Right cardiac atrium (tissue), 5 donors: ENCODE data around the gene SORCS3. TPM values are rescaled to one million over a fixed set of nuclear protein-coding genes. Genes with fewer than 3 reads are reported as not detected.

Source experiments
- ATAC-seq, 2 donors: fragments of 200-7000 bp; cut with Tn5 transposase; one replicate each; pipeline versions ENCODE4 v1.8.0 to v1.9.1; 2020; ENCODE audit warnings: moderate library complexity in 2 of 2, mild to moderate bottlenecking in 1 of 2
- DNase-seq, 3 donors: peaks; one replicate each; pipeline ENCODE4 v3.0.0-alpha.2; 2020
- H3K27ac ChIP-seq: one replicate; pipeline ENCODE4 v1.5.1; 2013; ENCODE audit warnings: mild to moderate bottlenecking, low read length, control low read depth, moderate library complexity
- H3K27me3 ChIP-seq: one replicate; pipeline ENCODE4 v1.6.1; 2013; ENCODE audit not compliant: control insufficient read depth, insufficient read depth
- H3K4me1 ChIP-seq: one replicate; pipeline ENCODE4 v1.6.1; 2013; ENCODE audit warnings: low read length; ENCODE audit not compliant: control insufficient read depth, insufficient read depth
- H3K4me3 ChIP-seq: one replicate; pipeline ENCODE4 v1.5.1; 2013; ENCODE audit warnings: low read length, control low read depth
- H3K9me3 ChIP-seq: one replicate; pipeline ENCODE4 v1.6.1; 2013; ENCODE audit warnings: low read length; ENCODE audit not compliant: control insufficient read depth
- WGBS: extraction: QIAGEN DNeasy Blood & Tissue Kit; methylation state at CpG from one replicate; pipeline ENCODE4 v1.1.7; 2013; 5-methylcytosine and 5-hydroxymethylcytosine counted together
- intact Hi-C, 4 donors: fragments of 100-400 bp; cut with DNase I; formaldehyde crosslinking; loops; one replicate each; pipeline versions ENCODE4 v1.11.0 to v1.14.0; 2022 to 2023
- polyA plus RNA-seq: library from polyadenylated mRNA; stranded (reverse); fragments of 200-250 nt; gene quantifications from one replicate; pipeline ENCODE4 v1.2.3, GENCODE V29; 2013
- total RNA-seq, 4 donors: library from RNA; stranded (reverse); fragmentation: NEBNext Ultra II Directional; extraction: Animal tissue kit (Norgen Biotek cat#: 25700); gene quantifications; one replicate each; pipeline ENCODE4 v1.2.1, GENCODE V29; 2021
- donor health status: healthy with polysubstance abuse.
- donor health status: DM: no; HTN: yes; CAD: no.
- donor health status: DM: no; HTN: no; CAD: no.
- donor health status: DM: no; HTN: yes; CAD: no; lungs with severe emphysema.
- donor health status: DM: yes; HTN: yes; CAD: no.

SORCS3 gene
- total and polyA plus RNA-seq, 5 donors: 0.03 to 0.11 (median 0.07) TPM; not detected in 2

- DNase-seq: no peak
- no peaks in the 10 kb centered on the region for H3K9me3 ChIP-seq
- no peaks in the 10 kb centered on the region for H3K4me1 ChIP-seq
- ATAC-seq: no peak
- no peak overlapping the region for H3K4me3 ChIP-seq
- intact Hi-C loops: no loop called here
- H3K27ac ChIP-seq: no peak overlapping the region
- WGBS: 88% methylated on average over 3 of the region's 3 CpGs
- H3K27me3 ChIP-seq: no peaks in the 10 kb centered on the region
Measured at GRCh38 chr10:105187243-105187642, 546.2 kb downstream of the SORCS3 start.

- H3K27ac ChIP-seq: no peak overlapping the region
- H3K4me1 ChIP-seq: no peaks in the 10 kb centered on the region
- intact Hi-C loops: no loop called here
- no peak for ATAC-seq
- H3K4me3 ChIP-seq: no peak overlapping the region
- WGBS: 71% methylated on average over 6 of the region's 6 CpGs
- no peak for DNase-seq
- no peaks in the 10 kb centered on the region for H3K9me3 ChIP-seq
- H3K27me3 ChIP-seq: no peaks in the 10 kb centered on the region
Measured at GRCh38 chr10:105188737-105189462, 547.8 kb downstream of the SORCS3 start.

GRCh38 chr10:105189463-105189800 lies 548.3 kb downstream of the SORCS3 start:
- intact Hi-C loops: no loop called here
- no peak for ATAC-seq
- no peak overlapping the region for H3K27ac ChIP-seq

GRCh38 chr10:105192146-105192545 lies 551.1 kb downstream of the SORCS3 start:
- intact Hi-C loops: no loop called here
- H3K4me1 ChIP-seq: no peaks in the 10 kb centered on the region
- no peak overlapping the region for H3K27ac ChIP-seq
- DNase-seq (no peak), ATAC-seq (no peak)
- WGBS: 76% methylated on average over 4 of the region's 4 CpGs
- no peaks in the 10 kb centered on the region for H3K9me3 ChIP-seq
- H3K27me3 ChIP-seq: no peaks in the 10 kb centered on the region
- H3K4me3 ChIP-seq: no peak overlapping the region

More at GRCh38 chr10:105189463-105189800, 548.3 kb downstream of the SORCS3 start:
- Histone ChIP-seq H3K4me1 (no peaks in the 10 kb centered on the region), H3K27me3 (no peaks in the 10 kb centered on the region), H3K4me3 (no peak overlapping the region), H3K9me3 (no peaks in the 10 kb centered on the region)
- 94% methylated on average over 2 of the region's 2 CpGs for WGBS
- DNase-seq: no peak

GRCh38 chr10:105192861-105193260 lies 551.8 kb downstream of the SORCS3 start:
- H3K27me3 ChIP-seq: no peaks in the 10 kb centered on the region
- no peak for DNase-seq
- 86% methylated on average over 2 of the region's 2 CpGs for WGBS
- H3K27ac ChIP-seq: no peak overlapping the region
- ATAC-seq: no peak
- no peaks in the 10 kb centered on the region for H3K9me3 ChIP-seq
- no peaks in the 10 kb centered on the region for H3K4me1 ChIP-seq
- intact Hi-C loops: no loop called here
- H3K4me3 ChIP-seq: no peak overlapping the region

GRCh38 chr10:105195831-105196230 lies 554.7 kb downstream of the SORCS3 start:
- no peak overlapping the region for H3K4me3 ChIP-seq
- ATAC-seq: no peak
- H3K4me1 ChIP-seq: no peaks in the 10 kb centered on the region
- H3K9me3 ChIP-seq: no peaks in the 10 kb centered on the region
- 78% methylated on average over 4 of the region's 4 CpGs for WGBS
- H3K27ac ChIP-seq: no peak overlapping the region
- intact Hi-C loops: no loop called here
- DNase-seq: no peak
- H3K27me3 ChIP-seq: no peaks in the 10 kb centered on the region

- WGBS: 60% methylated on average over 6 of the region's 6 CpGs
- intact Hi-C loops: no loop called here
- ATAC-seq: no peak
Measured at GRCh38 chr10:105197598-105198364, 556.7 kb downstream of the SORCS3 start.

GRCh38 chr10:105206616-105207015 lies 565.5 kb downstream of the SORCS3 start:
- ATAC-seq: no peak
- intact Hi-C loops: no loop called here
- Histone ChIP-seq H3K4me1 (no peaks in the 10 kb centered on the region), H3K9me3 (no peaks in the 10 kb centered on the region), H3K4me3 (no peak overlapping the region), H3K27ac (no peak overlapping the region), H3K27me3 (no peaks in the 10 kb centered on the region)
- no peak for DNase-seq

More at GRCh38 chr10:105197598-105198364, 556.7 kb downstream of the SORCS3 start:
- Histone ChIP-seq H3K4me3 (no peak overlapping the region), H3K27ac (no peak overlapping the region), H3K27me3 (no peaks in the 10 kb centered on the region), H3K4me1 (no peaks in the 10 kb centered on the region), H3K9me3 (no peaks in the 10 kb centered on the region)
- no peak for DNase-seq

- no peaks in the 10 kb centered on the region for H3K9me3 ChIP-seq
- H3K4me1 ChIP-seq: no peaks in the 10 kb centered on the region
- H3K27ac ChIP-seq: no peak overlapping the region
- intact Hi-C loops: no loop called here
- DNase-seq: no peak
- no peak overlapping the region for H3K4me3 ChIP-seq
- H3K27me3 ChIP-seq: no peaks in the 10 kb centered on the region
- 53% methylated on average over 4 of the region's 4 CpGs for WGBS
- no peak for ATAC-seq
Measured at GRCh38 chr10:105207476-105207995, 566.4 kb downstream of the SORCS3 start.

- Histone ChIP-seq H3K27ac (no peak overlapping the region), H3K4me3 (no peak overlapping the region), H3K4me1 (no peaks in the 10 kb centered on the region), H3K9me3 (no peaks in the 10 kb centered on the region), H3K27me3 (no peaks in the 10 kb centered on the region)
- intact Hi-C loops: no loop called here
- no peak for ATAC-seq
- no peak for DNase-seq
- 89% methylated on average over 2 of the region's 2 CpGs for WGBS
Measured at GRCh38 chr10:105210546-105210945, 569.5 kb downstream of the SORCS3 start.

GRCh38 chr10:105237685-105238084 lies 596.6 kb downstream of the SORCS3 start:
- WGBS: 72% methylated on average over 2 of the region's 2 CpGs

More at GRCh38 chr10:105237685-105238084, 596.6 kb downstream of the SORCS3 start:
- no peak overlapping the region for H3K27ac ChIP-seq
- ATAC-seq: no peak
- no peak overlapping the region for H3K4me3 ChIP-seq
- intact Hi-C loops: no loop called here
- H3K4me1 ChIP-seq: no peaks in the 10 kb centered on the region
- H3K27me3 ChIP-seq: no peaks in the 10 kb centered on the region
- DNase-seq: no peak
- H3K9me3 ChIP-seq: no peaks in the 10 kb centered on the region
